OCI-LY3 (cell line): ENCODE measurements around the gene STK33.

Experiments
- CTCF ChIP-seq: fragments of 200-600, 300-600 bp; sonication (generic); IDR thresholded peaks from 2 replicates; pipeline ENCODE4 v1.5.1; 2014; ENCODE audit warnings: antibody characterized with exemption, low read length, low read depth
- EZH2phosphoT487 ChIP-seq: fragments of 200-600 bp; shearing (Covaris generic); IDR thresholded peaks from 2 replicates; pipeline ENCODE4 v1.6.1; 2018; ENCODE audit warnings: antibody characterized with exemption, mixed run types, low read depth

- TF ChIP-seq CTCF (peak; percentile 37), EZH2phosphoT487 (no peak)
These were observed 29.5 kb downstream of the STK33 start for GRCh38 chr11:8564526-8564925.
